HG03521 (cell line): ENCODE data around the gene MGMT.

Experiments used
- ATAC-seq: cut with Tn5 transposase; IDR thresholded peaks from one replicate; pipeline ENCODE4 v1.9.1; 2021; ENCODE audit warnings: mild to moderate bottlenecking, moderate library complexity; ENCODE audit not compliant: unreplicated experiment

The MGMT gene

DNA sequence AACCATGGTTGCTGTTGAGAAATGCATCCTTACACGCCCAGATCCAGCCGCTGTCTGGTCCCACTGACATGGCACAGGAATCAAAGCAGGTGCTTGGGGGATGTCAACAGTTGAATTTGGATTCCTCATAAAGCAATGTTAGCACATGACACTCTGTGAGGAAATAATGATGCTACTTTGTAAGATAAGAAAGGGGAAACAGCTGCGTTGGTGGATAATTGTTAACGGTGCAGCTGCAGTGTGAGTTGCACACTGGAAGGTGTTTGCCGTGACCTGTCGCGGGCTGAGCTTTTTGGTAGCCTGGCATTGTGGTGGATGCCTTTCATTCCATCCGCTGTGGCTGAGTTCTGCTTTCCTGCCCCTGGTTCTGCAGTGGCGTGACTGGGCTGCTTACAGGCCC is 113.9 kb downstream of the MGMT start:
- ATAC-seq, result no peak

GRCh38 chr10:129581827-129582411 is 114.9 kb downstream of the MGMT start:
- ATAC-seq, result no peak

GRCh38 chr10:129583831-129584230 is 116.8 kb downstream of the MGMT start:
- ATAC-seq, result no peak

- no peak for ATAC-seq
Measured at GRCh38 chr10:129586898-129587443, 119.9 kb downstream of the MGMT start.

DNA sequence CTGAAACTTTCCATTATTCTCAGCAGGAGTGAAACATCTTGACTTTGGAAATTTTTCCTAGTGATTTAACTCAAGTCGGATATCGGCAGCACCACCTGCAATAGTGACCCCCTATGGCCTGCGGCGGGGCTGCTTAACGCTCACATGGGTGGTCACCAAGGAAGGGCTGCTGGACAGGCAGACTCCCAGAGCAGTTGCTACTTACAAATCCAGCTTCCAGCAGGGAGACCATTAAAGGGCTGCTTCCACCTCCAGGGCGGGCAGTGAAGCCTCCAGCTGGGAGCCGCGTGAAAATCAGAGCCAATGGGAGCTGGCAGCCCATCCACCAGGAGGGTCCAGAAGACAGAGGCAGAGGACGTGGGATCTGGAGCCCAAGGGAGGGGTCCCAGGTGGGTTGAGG is 122.5 kb downstream of the MGMT start:
- no peak for ATAC-seq

DNA sequence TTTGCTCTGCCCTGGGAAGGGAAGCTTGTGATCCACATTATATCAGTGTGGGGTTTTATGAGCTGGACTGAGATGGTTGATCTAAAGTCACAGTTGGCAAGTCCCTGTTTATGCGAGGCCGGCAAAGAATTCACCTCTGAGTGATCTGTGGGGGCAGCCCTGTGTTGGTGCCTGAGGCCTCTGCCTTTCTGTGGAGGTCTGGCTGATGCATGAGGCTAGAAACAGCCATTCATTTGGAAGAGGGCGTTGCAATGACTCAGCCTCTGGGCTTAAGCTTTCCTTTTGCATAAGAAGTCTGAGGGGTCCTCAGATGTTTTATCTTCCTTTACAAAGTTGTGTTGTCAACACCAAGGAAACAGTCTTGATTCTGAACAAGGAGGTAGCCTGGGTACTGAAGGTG is 126.9 kb downstream of the MGMT start:
- ATAC-seq, result no peak

GRCh38 chr10:129594811-129595210 is 127.8 kb downstream of the MGMT start:
- ATAC-seq, result no peak

DNA sequence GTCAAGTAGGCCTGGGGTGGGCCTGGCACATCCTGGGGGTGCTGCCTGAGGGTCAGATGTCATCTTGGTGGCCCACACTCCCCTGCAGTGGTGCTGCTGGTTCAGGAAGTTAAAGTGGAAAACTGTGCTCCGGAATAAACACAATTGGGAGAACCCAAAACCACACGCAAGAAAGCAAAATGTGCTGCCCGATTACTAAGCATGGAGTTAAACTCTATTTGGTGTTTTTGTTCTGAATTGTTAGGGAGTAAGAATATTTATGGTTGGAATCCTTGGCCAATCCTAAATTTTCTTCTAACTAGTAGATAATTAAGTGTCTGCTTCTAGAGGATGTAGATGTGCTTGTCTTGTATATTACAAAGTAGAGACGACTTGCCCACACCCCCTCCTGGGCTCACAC is 131.4 kb downstream of the MGMT start:
- no peak for ATAC-seq

- no peak for ATAC-seq
Measured at GRCh38 chr10:129599160-129599559, 132.1 kb downstream of the MGMT start.

DNA sequence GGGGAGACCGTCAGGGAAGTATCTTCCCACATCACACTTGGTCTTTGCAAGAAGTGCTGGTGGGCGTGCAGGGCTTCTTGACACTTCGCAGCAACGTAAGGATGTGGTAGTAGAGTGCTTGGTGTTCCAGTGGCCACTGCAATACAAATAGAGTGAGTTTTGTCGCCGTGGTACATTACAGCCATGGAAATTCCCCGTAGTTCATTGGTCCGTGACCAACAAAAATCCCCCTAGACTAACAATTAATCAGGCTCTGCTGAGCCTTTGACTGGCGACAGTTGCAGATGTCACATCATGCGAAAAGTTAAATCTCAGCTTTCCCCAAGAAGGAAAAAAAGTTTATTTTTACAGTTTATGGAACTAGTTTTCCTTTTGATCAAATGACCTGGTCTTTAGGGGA is 134.7 kb downstream of the MGMT start:
- ATAC-seq, result no peak

- no peak for ATAC-seq
Measured at GRCh38 chr10:129602938-129603535, 136.0 kb downstream of the MGMT start.

DNA sequence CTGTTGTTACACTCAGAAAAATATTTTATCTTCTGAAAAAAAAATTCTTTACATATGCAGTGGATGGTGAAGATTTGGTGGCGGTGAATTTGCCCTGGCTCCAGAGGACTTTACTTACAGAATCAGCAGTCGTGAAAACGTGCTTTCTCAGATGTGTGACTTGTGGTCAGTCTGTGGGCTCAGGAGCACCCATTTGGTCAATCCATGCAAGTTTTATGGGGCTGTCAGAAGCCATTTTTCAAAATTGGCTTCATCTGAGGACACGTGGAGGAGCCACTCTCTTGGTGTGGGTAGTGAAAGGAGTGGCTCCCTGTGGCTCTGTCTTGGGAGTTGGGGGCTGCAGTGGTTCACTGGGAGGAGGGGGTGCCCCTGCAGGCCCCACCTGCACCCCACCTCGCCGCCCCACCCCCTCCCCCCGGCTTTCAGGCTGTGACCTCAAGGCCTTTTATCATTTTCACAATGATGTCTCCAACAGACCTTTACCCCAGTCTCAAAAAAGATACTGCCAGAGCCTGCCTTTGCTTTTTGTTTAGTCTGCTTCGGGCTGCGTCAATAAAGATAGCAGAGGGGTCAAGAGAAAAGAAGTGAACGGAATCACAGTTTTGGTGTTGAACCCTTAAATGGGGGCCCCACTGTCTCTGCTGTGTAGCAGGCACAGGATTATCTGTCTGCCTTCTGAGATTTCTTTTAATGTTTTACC is 137.4 kb downstream of the MGMT start:
- peak; percentile 34 for ATAC-seq

- ATAC-seq, result no peak
Measured at GRCh38 chr10:129605266-129605985, 138.4 kb downstream of the MGMT start.

DNA sequence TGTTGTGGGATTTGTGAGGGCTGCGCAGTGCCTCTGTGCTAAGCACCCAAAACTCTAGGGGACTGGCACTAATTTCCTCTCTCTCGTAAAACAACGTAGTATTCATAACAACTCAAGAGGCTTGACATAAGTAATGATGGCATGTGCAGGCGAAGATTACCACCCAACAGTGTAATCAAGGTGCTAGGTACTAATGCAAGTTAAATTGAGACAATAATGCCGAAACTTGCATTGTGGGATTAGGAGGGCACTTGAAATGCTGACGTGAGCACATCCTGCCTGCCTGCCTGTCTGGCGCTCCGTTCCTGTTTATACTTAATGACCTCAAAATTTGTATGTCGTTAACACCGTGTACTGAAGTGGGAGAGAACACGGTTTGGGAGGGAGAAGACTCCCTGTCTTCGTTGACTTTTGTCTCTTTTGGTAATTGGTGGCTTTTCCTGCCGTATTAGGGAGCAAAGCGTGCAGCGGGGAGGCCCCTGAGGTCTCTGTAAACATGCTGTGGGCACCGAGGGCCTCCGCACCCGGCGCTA is 139.0 kb downstream of the MGMT start:
- no peak for ATAC-seq

DNA sequence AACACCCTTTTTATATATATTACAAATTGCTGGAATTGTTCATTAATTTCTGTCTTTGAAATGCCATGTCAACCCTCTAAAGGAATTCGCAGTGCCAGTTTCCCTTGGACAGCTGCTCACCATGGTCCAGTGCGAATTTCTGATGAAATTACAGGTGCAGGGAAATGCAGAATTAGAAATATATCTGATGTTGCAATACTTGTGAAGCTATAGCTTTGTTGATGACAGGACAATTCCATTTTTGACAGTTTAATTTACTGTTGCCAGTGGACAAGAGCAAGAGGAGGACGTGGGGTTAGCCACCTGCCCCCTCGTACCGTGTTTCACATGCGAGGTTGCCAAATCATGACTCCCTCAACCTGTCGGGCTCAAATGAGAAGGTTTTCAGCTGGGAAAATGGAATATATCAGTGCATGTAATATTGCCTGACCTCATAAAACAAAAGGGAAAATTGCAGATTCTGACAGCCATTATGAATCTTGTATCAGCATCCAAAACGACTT is 140.6 kb downstream of the MGMT start:
- no peak for ATAC-seq

DNA sequence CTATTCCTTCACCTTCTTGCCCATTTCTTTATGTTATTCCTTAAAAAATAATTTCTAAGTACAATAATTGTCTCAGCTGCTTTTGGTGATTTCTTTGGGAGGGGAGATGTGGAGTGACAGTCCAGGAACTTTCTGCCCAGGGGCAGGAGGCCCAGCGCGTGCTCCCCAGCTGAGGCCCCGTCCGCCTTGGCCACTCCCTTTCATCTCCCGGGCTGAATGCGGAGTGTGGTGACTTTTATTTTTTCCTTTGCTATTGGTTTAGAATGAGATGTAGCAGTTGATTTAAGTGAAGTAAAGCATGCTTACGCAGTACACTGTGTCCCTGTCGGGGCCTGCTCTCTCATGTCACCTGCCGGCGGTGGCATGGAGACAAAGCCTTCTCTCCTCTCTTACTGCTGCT is 141.6 kb downstream of the MGMT start:
- ATAC-seq, result no peak

GRCh38 chr10:129609551-129609950 is 142.5 kb downstream of the MGMT start:
- ATAC-seq, result no peak

DNA sequence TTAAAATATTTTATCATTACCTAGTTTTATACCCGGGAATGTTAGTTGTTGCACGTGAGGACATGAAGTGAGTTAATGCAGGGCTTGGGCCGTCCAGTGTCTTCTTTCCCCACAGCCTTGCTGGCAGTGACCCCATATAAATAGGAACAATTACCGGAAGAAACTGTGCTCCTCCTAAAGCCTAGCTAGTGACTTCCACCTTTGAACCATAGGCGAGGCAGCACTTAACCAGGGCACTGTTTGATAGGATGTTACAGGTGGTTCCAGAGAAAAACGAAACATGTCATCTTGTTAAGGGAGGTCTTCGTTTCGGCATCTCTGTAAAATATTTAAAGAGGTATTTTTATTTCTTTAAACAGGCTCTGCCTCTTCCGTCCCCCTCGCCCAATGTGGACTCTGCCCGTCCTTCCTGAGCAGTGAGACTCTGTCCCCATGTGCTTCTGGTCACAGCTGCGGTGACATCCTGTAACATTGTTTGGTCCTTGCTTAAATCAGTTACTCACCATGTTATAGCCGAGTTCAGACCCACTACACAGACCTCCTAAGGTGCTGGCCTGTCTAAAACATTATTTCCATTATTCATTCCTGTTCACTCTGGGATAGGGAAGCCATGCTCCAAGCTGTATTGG is 145.6 kb downstream of the MGMT start:
- ATAC-seq, result no peak

DNA sequence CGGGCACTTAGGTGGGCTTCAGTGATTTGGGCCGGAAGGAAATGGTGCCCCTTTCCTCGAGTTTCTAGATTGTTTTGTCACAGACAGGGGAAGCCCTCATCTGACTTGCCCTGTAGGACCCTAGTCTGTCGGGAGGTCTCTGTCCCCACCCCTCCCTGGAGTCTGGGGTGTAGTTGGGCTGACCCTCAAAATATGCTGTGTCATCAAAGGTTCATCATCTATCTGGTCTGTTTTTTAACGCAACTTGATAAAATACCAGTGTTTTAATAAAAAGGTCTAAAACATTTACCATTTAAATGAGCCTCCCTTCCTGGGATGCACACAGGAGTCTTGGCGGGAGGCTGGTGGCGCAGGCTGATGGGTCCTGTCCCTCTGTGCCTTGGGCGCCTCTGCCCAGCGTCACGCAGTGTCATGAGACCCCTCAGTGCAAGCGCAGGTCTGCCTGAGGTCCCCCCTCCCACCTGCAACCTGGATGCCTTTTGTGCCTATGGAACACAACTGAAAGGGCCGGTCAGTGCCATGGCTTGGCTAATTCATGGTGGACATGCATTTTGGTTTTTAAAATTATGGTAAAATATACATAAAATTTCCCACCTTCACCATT is 146.4 kb downstream of the MGMT start:
- no peak for ATAC-seq

- no peak for ATAC-seq
Measured at GRCh38 chr10:129614341-129614740, 147.3 kb downstream of the MGMT start.
